Measurements from ENCODE around the gene APOBEC3H.
"Not testable (repeated sequence)": the region's sequence is repeated elsewhere in the genome, so short reads cannot be mapped to it uniquely, and the experiment has no call there.

DNA sequence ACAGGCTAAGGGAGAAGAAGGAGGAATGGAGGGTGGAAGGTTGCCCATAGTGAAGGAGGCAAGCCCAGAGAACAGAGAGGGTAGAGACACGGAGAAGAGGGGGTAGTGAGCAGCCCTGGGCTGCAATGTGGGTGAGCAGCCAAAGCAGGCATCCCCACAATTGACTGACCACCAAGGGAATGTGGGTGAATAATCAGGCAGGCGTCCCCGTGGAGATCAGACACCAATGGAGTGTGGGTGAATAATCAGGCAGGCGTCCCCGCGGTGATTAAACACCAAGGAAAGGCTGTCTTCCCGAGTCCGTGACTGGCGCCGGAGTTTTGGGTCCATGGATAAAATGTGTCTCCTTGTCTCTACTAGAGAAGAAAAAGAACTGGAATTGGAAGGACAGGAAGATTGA lies 35.1 kb upstream of the APOBEC3H start:
- not testable (repeated sequence) for TF ChIP-seq CTCF (IDR thresholded peaks at IDR 0.05; ENCODE audit: low read depth, low read length, poor library complexity, severe bottlenecking); EZH2phosphoT487 (IDR thresholded peaks at IDR 0.05; ENCODE audit: borderline replicate concordance, low read length)
